ENCODE results near the gene VPS45.
"Not testable (repeated sequence)": the region's sequence is repeated elsewhere in the genome, so short reads cannot be mapped to it uniquely, and the experiment has no call there.

VPS45 gene

GRCh38 chr1:150134537-150134936, 67.0 kb downstream of the VPS45 start:
- no peak for DNase-seq

GRCh38 chr1:150135400-150135799, 67.8 kb downstream of the VPS45 start:
- not testable (repeated sequence) for DNase-seq

- DNase-seq: no peak
These were observed 70.5 kb downstream of the VPS45 start for GRCh38 chr1:150138044-150138443.

- no peak for DNase-seq
These were observed 73.9 kb downstream of the VPS45 start for GRCh38 chr1:150141452-150141851.

- DNase-seq: no peak
These were observed 74.5 kb downstream of the VPS45 start for GRCh38 chr1:150142083-150142482.

GRCh38 chr1:150144606-150145005, 77.0 kb downstream of the VPS45 start:
- no peak for DNase-seq

GRCh38 chr1:150146016-150146415, 78.4 kb downstream of the VPS45 start:
- not testable (repeated sequence) for DNase-seq

GRCh38 chr1:150146849-150147542, 79.4 kb downstream of the VPS45 start:
- DNase-seq: no peak

- peak in 1 of 2 experiments; percentile 66 for DNase-seq
These were observed 81.3 kb downstream of the VPS45 start for GRCh38 chr1:150148837-150149270.

- peak; percentile 87 to 89 for DNase-seq
These were observed 81.9 kb downstream of the VPS45 start, which contains the start of gene PLEKHO1 for GRCh38 chr1:150149271-150150132. PLEKHO1 (plus strand) TSS chr1:150149916; CDS start chr1:150150258, 342 bp downstream.

GRCh38 chr1:150150133-150151021, 82.8 kb downstream of the VPS45 start:
- peak; percentile 35 to 55 for DNase-seq

- peak; percentile 23 to 35 for DNase-seq
These were observed 84.0 kb downstream of the VPS45 start for GRCh38 chr1:150151291-150152181.

GRCh38 chr1:150152182-150152536, 84.6 kb downstream of the VPS45 start:
- no peak for DNase-seq

- no peak for DNase-seq
These were observed 85.3 kb downstream of the VPS45 start for GRCh38 chr1:150152772-150153456.

- DNase-seq: no peak
These were observed 86.6 kb downstream of the VPS45 start for GRCh38 chr1:150154143-150154542.

GRCh38 chr1:150155413-150156071, 88.0 kb downstream of the VPS45 start:
- DNase-seq: no peak

GRCh38 chr1:150156868-150157603, 89.5 kb downstream of the VPS45 start:
- no peak for DNase-seq

GRCh38 chr1:150159550-150159949, 92.0 kb downstream of the VPS45 start:
- no peak for DNase-seq

- no peak for DNase-seq
These were observed 93.5 kb downstream of the VPS45 start for GRCh38 chr1:150160964-150161621.

Data from NCI-H2081 (cell line).